ENCODE data around the gene PEDS1.
"Not testable (repeated sequence)": the region's sequence is repeated elsewhere in the genome, so short reads cannot be mapped to it uniquely, and the experiment has no call there.

PEDS1 gene

GRCh38 chr20:50111120-50111828, 42.2 kb downstream of the PEDS1 start:
- FAIRE-seq: no peak

GRCh38 chr20:50110141-50111047, 43.1 kb downstream of the PEDS1 start:
- no peak for FAIRE-seq

- no peak for FAIRE-seq
Measured at GRCh38 chr20:50108556-50109235, 44.8 kb downstream of the PEDS1 start.

- no peak for FAIRE-seq
Measured at GRCh38 chr20:50107796-50108331, 45.7 kb downstream of the PEDS1 start.

GRCh38 chr20:50107086-50107660, 46.4 kb downstream of the PEDS1 start:
- no peak for FAIRE-seq

DNA sequence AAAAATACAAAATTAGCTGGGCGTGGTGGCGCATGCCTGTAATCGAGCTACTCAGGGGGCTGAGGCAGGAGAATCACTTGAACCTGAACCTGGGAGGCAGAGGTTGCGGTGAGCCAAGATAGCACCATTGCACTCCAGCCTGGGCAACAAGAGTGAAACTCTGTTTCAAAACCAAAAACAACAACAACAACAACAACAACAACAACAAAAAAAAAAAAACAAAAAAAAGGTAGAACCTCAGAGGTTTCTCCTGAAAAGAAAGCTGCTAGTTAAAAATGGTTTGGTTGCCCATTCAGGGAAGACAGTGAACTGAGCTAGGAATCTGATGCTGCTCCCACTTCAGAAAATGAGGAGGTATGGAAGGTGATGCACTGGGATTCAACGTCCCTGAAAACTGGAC, 46.9 kb downstream of the PEDS1 start:
- not testable (repeated sequence) for FAIRE-seq

Data from islet of Langerhans (tissue), 1 donor.